HUDEP-2 (cell line): ENCODE results near the gene MRPL55.
A peak's percentile ranks its signal among the peaks of the same experiment; 100 is the strongest.

ENCODE experiments used
- DNase-seq, 76 experiments: peaks; one replicate each; lab custom pipeline; 2025; ENCODE audit not compliant: unreplicated experiment in 76 of 76; lab: John Stamatoyannopoulos, UW

MRPL55 gene

GRCh38 chr1:228148196-228148861, 39.2 kb upstream of the MRPL55 start:
- no peak for DNase-seq

GRCh38 chr1:228147768-228148167, 38.7 kb upstream of the MRPL55 start:
- DNase-seq = no peak

GRCh38 chr1:228147151-228147693, 38.1 kb upstream of the MRPL55 start:
- DNase-seq = peak in 1 of 76 experiments; percentile 17

GRCh38 chr1:228146417-228147150, 37.5 kb upstream of the MRPL55 start:
- no peak for DNase-seq

- DNase-seq = peak in 71 of 76 experiments; percentile 13 to 85 (median 60)
Measured at GRCh38 chr1:228145463-228146416, 36.6 kb upstream of the MRPL55 start.

- no peak for DNase-seq
Measured at GRCh38 chr1:228144993-228145343, 35.9 kb upstream of the MRPL55 start.

GRCh38 chr1:228144193-228144992, 35.3 kb upstream of the MRPL55 start:
- DNase-seq = no peak

- DNase-seq = no peak
Measured at GRCh38 chr1:228143480-228144192, 34.5 kb upstream of the MRPL55 start.

GRCh38 chr1:228142701-228143136, 33.6 kb upstream of the MRPL55 start:
- DNase-seq = peak in 1 of 76 experiments; percentile 19

- no peak for DNase-seq
Measured at GRCh38 chr1:228142155-228142691, 33.1 kb upstream of the MRPL55 start.

GRCh38 chr1:228141226-228142044, 32.3 kb upstream of the MRPL55 start:
- peak in 37 of 76 experiments; percentile 14 to 63 (median 35) for DNase-seq

GRCh38 chr1:228140724-228141225, 31.7 kb upstream of the MRPL55 start:
- no peak for DNase-seq

- DNase-seq = peak in 75 of 76 experiments; percentile 76 to 100 (median 99)
Measured at GRCh38 chr1:228139931-228140723, 31.0 kb upstream of the MRPL55 start, which contains the start of gene GUK1. GUK1 (plus strand) TSS chr1:228140279; CDS start chr1:228140303, 24 bp downstream.

GRCh38 chr1:228139406-228139930, 30.4 kb upstream of the MRPL55 start:
- no peak for DNase-seq

GRCh38 chr1:228136901-228137300, 27.8 kb upstream of the MRPL55 start:
- DNase-seq = peak in 4 of 76 experiments; percentile 10 to 22 (median 13)

- no peak for DNase-seq
Measured at GRCh38 chr1:228134591-228134990, 25.5 kb upstream of the MRPL55 start.

GRCh38 chr1:228131766-228132165, 22.7 kb upstream of the MRPL55 start:
- DNase-seq = no peak
